PC-9 (cell line): ENCODE results near the gene ATP1B1. TPM values are rescaled to one million over a fixed set of nuclear protein-coding genes. Genes with fewer than 3 reads are reported as not detected.

ENCODE experiments used
- Bru-seq: library from RNA; stranded (reverse); fragments of 400-500 nt; gene quantifications from one replicate; lab custom pipeline; 2021; lab: Mats Ljungman, UMichigan
- BruChase-seq, 2 experiments: library from RNA; stranded (reverse); fragments of 400-500 nt; gene quantifications; one replicate each; lab custom pipeline; 2021; lab: Mats Ljungman, UMichigan
- BruUV-seq: library from RNA; stranded (reverse); fragments of 400-500 nt; replicated peaks from 2 replicates; lab custom pipeline; 2021; lab: Mats Ljungman, UMichigan
- CTCF ChIA-PET: fragments of 300-600 bp; sonication (Branson Sonifier 250); formaldehyde crosslinking; loops from one replicate; lab custom pipeline; 2022; ENCODE audit warnings: antibody characterized with exemption; lab: Charles Lee
- POLR2A ChIA-PET: fragments of 300-600 bp; sonication (Branson Sonifier 250); formaldehyde crosslinking; loops from one replicate; lab custom pipeline; 2022; ENCODE audit warnings: antibody characterized with exemption; ENCODE audit not compliant: unreplicated experiment; lab: Charles Lee
- DNase-seq, 2 experiments: peaks; one replicate each; pipeline versions ENCODE4 v3.0.0 to v3.0.0-alpha.2; 2015 to 2022; ENCODE audit warnings: mixed read lengths in 1 of 2
- H2AFZ ChIP-seq: fragments of 200-600 bp; sonication (generic); 2 replicates; pipeline ENCODE4 v1.8.1; 2017; ENCODE audit warnings: antibody characterized with exemption
- H3F3A ChIP-seq: fragments of 200-600 bp; sonication (generic); 2 replicates; pipeline ENCODE4 v1.8.1; 2017; ENCODE audit warnings: antibody characterized with exemption, mild to moderate bottlenecking, low read depth; ENCODE audit not compliant: insufficient read depth
- H3K27ac ChIP-seq: fragments of 200-600 bp; sonication (generic); 2 replicates; pipeline ENCODE4 v1.6.1; 2016; ENCODE audit warnings: mixed run types
- H3K27me3 ChIP-seq: fragments of 200-600 bp; sonication (generic); 2 replicates; pipeline ENCODE4 v1.6.1; 2016; ENCODE audit warnings: low read depth, mixed run types; ENCODE audit not compliant: insufficient read depth
- H3K36me3 ChIP-seq: fragments of 200-600 bp; sonication (generic); 2 replicates; pipeline ENCODE4 v1.6.1; 2016; ENCODE audit warnings: low read depth, mixed run types
- H3K4me1 ChIP-seq: fragments of 200-600 bp; sonication (generic); replicated peaks from 2 replicates; pipeline ENCODE4 v1.6.1; 2016; ENCODE audit warnings: mixed run types; ENCODE audit not compliant: insufficient read depth
- H3K4me2 ChIP-seq: fragments of 200-600 bp; sonication (generic); 2 replicates; pipeline ENCODE4 v1.6.1; 2017; ENCODE audit warnings: mixed run types
- H3K4me3 ChIP-seq: fragments of 200-600 bp; sonication (generic); 2 replicates; pipeline ENCODE4 v1.6.1; 2016; ENCODE audit warnings: mixed run types
- H3K79me2 ChIP-seq: fragments of 200-600 bp; sonication (generic); 2 replicates; pipeline ENCODE4 v1.6.1; 2017; ENCODE audit warnings: low read depth, mixed run types
- H3K9me2 ChIP-seq: fragments of 200-600 bp; sonication (generic); 2 replicates; pipeline ENCODE4 v1.8.1; 2017; ENCODE audit warnings: mild to moderate bottlenecking; ENCODE audit not compliant: insufficient read depth
- H3K9me3 ChIP-seq: fragments of 200-600 bp; sonication (generic); 2 replicates; pipeline ENCODE4 v1.8.1; 2016; ENCODE audit warnings: low read depth; ENCODE audit not compliant: insufficient read depth
- H4K20me1 ChIP-seq: fragments of 200-600 bp; sonication (generic); 2 replicates; pipeline ENCODE4 v1.8.1; 2017; ENCODE audit not compliant: insufficient read depth
- EZH2 ChIP-seq: fragments of 200-600 bp; sonication (generic); IDR thresholded peaks from 2 replicates; pipeline ENCODE4 v1.8.0; 2017; ENCODE audit warnings: antibody characterized with exemption, low read depth
- intact Hi-C: fragments of 100-400 bp; cut with micrococcal nuclease; formaldehyde crosslinking; loops from one replicate; pipeline ENCODE4 v1.10.0; 2022; ENCODE audit not compliant: unreplicated experiment
- long read RNA-seq: library from polyadenylated mRNA; stranded (forward); transcript quantifications from one replicate; pipeline ENCODE4 v2.0.0, GENCODE V29; 2022
- total RNA-seq: library from RNA; stranded (reverse); gene quantifications from 2 replicates; pipeline ENCODE4 v1.2.3, GENCODE V29; 2021
- TF ChIP-seq, protein P1 (sequence below): fragments of 200-600 bp; sonication (generic); conservative IDR thresholded peaks from 2 replicates; pipeline ENCODE4 v1.6.1; 2017; ENCODE audit warnings: mixed run types, antibody characterized with exemption, mild to moderate bottlenecking, moderate library complexity

ATP1B1 gene
- 110 and 113 TPM in 2 replicates for total RNA-seq
- Bru-seq, nascent RNA, result percentile 98 among the genes with signal in this experiment
- BruChase-seq, experiment 1, labeled RNA remaining after a 2-hour chase, result percentile 97 among the genes with signal in this experiment
- BruChase-seq, experiment 2, labeled RNA remaining after a 6-hour chase, result percentile 99 among the genes with signal in this experiment
- long read RNA-seq, partial matches to known transcripts, result 1 of 12 reads
- long read RNA-seq, other reads (novel, unspliced or antisense), result 7 of 12 reads

DNA sequence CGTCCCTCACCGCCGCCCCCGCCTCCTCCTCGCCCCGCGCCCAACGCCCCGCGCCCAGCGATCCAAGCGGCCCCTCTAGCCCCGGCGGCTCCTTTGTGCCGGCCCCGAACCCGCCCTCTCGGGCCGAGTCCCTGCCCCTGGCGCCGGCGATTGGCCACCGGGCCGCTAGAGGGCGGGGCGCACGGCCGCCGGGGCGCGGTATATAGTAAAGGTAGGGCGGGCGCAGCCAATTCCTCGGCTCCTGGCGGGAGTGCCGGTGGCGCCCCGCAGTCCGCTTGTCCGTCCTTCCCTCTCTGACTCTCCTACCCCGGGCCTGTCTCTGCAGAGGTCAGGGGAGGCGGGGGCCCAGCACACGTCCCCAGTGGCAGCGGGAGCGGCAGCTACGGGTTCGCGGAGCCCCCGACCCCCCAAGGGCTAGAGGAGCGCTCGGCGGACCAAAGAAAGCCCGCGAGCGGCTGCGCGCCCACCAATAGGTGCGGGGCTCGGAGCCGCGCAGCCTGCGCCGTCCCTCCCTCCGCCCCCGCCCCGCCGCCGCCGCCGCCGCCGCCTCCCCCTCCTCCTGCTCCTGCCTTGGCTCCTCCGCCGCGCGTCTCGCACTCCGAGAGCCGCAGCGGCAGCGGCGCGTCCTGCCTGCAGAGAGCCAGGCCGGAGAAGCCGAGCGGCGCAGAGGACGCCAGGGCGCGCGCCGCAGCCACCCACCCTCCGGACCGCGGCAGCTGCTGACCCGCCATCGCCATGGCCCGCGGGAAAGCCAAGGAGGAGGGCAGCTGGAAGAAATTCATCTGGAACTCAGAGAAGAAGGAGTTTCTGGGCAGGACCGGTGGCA is at the start of gene ATP1B1:
TSS of gene ATP1B1 (plus strand) at position 596 of the 826 bp plus-strand sequence. CDS start at position 736, 140 bp downstream.
- BruUV-seq, result no TSS peak
- CTCF ChIA-PET, result interaction anchor here (0.7 kb wide), 1 partner anchor 199 kb away, joined by 3 read pairs; no protein-coding TSS in a partner anchor

DNA sequence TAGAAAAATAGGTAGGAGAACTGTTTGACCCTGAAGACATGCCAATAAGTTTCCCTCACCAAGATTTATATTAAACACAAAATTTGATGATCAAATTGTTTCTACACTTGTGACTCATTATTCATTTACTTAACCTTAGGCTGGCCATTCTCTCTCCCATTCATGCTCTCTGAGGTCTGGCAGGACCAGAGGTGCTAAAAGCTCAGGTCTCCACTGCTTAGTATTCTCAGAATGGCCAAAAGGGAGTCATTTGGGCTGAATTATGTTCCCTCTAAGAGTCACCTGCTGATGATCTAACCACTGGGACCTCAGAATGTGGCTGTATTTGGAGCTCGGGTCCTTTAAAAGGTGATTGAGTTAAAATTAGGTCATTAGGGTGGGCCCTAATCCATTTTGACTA is 47.1 kb upstream of the ATP1B1 start:
- TF ChIP-seq EZH2, result no peak
- Histone ChIP-seq H3F3A (peaks cover 43% of the 10 kb centered on the region), H3K36me3 (no peaks in the 10 kb centered on the region), H3K4me2 (peak overlapping the region; percentile 73), H3K4me1 (peaks cover 56% of the 10 kb centered on the region), H3K9me2 (no peaks in the 10 kb centered on the region), H2AFZ (peak overlapping the region; percentile 25; the same call in 1 of the 2 replicates), H3K4me3 (peak overlapping the region; percentile 15; the same call in 1 of the 2 replicates), H3K27me3 (no peaks in the 10 kb centered on the region), H3K79me2 (no peaks in the 10 kb centered on the region), H3K9me3 (peaks cover 4% of the 10 kb centered on the region; the same call in 1 of the 2 replicates), H4K20me1 (no peaks in the 10 kb centered on the region), H3K27ac (peak overlapping the region; percentile 92)
- ChIA-PET CTCF (interaction anchor here (0.6 kb wide), 1 partner anchor 614 kb away, joined by 3 read pairs; no protein-coding TSS in a partner anchor), POLR2A (no interaction called here)
- intact Hi-C loops, result no loop called here
- no TSS peak for BruUV-seq
- peak in 1 of 2 experiments; percentile 62 for DNase-seq

More for the DNA sequence above, at the start of gene ATP1B1:
- DNase-seq, result peak; percentile 74 to 95
- H3K4me1 ChIP-seq, result peaks cover 48% of the 10 kb centered on the region
- POLR2A ChIA-PET, result interaction anchor here (0.6 to 0.8 kb wide), 4 partner anchors 11 to 470 kb away, joined by 3 to 5 read pairs (median 4); no protein-coding TSS in a partner anchor
- TF ChIP-seq EZH2, result no peak
- TF ChIP-seq, protein P1, sequence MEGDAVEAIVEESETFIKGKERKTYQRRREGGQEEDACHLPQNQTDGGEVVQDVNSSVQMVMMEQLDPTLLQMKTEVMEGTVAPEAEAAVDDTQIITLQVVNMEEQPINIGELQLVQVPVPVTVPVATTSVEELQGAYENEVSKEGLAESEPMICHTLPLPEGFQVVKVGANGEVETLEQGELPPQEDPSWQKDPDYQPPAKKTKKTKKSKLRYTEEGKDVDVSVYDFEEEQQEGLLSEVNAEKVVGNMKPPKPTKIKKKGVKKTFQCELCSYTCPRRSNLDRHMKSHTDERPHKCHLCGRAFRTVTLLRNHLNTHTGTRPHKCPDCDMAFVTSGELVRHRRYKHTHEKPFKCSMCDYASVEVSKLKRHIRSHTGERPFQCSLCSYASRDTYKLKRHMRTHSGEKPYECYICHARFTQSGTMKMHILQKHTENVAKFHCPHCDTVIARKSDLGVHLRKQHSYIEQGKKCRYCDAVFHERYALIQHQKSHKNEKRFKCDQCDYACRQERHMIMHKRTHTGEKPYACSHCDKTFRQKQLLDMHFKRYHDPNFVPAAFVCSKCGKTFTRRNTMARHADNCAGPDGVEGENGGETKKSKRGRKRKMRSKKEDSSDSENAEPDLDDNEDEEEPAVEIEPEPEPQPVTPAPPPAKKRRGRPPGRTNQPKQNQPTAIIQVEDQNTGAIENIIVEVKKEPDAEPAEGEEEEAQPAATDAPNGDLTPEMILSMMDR, result peak; percentile 72
- no peaks in the 10 kb centered on the region for H3K9me3 ChIP-seq
- no peaks in the 10 kb centered on the region for H4K20me1 ChIP-seq
- peak within 1 kb of the TSS; percentile 94 for H3K4me2 ChIP-seq
- H3K4me3 ChIP-seq, result peak within 1 kb of the TSS; percentile 99
- H3K27me3 ChIP-seq, result no peaks in the 10 kb centered on the region
- peaks cover 48% of the 10 kb centered on the region for H3K79me2 ChIP-seq
- no peaks in the 10 kb centered on the region for H3K9me2 ChIP-seq
- intact Hi-C loops, result loop anchor here (1.0 to 10.0 kb wide), 5 partner anchors 132 to 804 kb away; partner anchors contain the start of genes BLZF1 and NME7
- H3K27ac ChIP-seq, result peak within 1 kb of the TSS; percentile 83
- H3K36me3 ChIP-seq, result peaks cover 3% of the 10 kb centered on the region
- H3F3A ChIP-seq, result peaks cover 25% of the 10 kb centered on the region
- peak within 1 kb of the TSS; percentile 74 for H2AFZ ChIP-seq

DNA sequence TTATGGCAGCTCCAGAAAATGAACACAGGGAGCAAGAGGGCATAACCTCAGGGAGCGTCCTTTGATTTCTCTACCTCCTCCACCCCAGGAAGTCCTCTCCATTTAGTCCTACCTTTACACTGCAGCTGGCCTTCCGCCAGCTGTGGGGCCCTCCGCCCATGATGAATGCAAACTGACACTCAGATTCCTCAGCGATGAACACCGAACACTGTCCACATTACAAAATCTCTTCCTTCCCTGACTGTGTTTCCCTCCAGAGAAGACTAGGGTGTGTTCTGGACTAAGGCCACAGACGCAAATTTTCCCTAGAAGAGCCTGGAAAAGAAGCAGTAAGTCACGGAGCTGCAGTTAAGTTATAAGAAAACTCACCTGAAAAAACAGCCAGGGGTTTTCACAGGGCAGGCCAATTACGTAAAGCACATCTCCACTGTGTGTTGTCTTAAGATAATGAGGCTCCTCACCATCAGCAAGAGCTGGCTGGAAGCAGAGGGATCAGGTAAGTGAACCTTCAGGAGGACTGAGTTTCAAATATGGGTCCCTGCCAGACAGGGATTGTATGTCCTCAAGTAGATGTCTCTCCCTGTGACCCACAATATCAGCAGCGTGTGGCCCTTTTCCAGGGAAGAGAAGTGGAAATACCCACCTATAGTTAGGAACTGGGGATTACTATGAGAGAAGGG is 46.3 kb upstream of the ATP1B1 start:
- Histone ChIP-seq H3K9me2 (no peaks in the 10 kb centered on the region), H3K4me2 (peak overlapping the region; percentile 73), H3K4me1 (peaks cover 49% of the 10 kb centered on the region), H3K36me3 (no peaks in the 10 kb centered on the region), H3K79me2 (no peaks in the 10 kb centered on the region), H3K4me3 (peak overlapping the region; percentile 15; the same call in 1 of the 2 replicates), H3K27ac (peak overlapping the region; percentile 92), H3K27me3 (no peaks in the 10 kb centered on the region), H2AFZ (peak overlapping the region; percentile 58; the same call in 1 of the 2 replicates), H4K20me1 (no peaks in the 10 kb centered on the region), H3K9me3 (peaks cover 4% of the 10 kb centered on the region; the same call in 1 of the 2 replicates), H3F3A (peaks cover 43% of the 10 kb centered on the region)
- TSS peak; percentile 84 for BruUV-seq
- ChIA-PET POLR2A (interaction anchor here (0.7 to 1.2 kb wide), 3 partner anchors 15 to 289 kb away, joined by 3 to 9 read pairs (median 3); no protein-coding TSS in a partner anchor), CTCF (interaction anchor here (0.6 kb wide), 1 partner anchor 614 kb away, joined by 3 read pairs; no protein-coding TSS in a partner anchor)
- intact Hi-C loops, result loop anchor here (1.0 to 5.0 kb wide), 4 partner anchors 45 to 458 kb away; no protein-coding TSS in a partner anchor
- DNase-seq, result peak; percentile 79 to 91
- TF ChIP-seq EZH2, result no peak
- TF ChIP-seq, protein P1, result no peak
